RKO (cell line): Measurements from ENCODE around the gene PTCH1.

Source experiments
- DNase-seq: peaks from one replicate; pipeline ENCODE4 v3.0.0-alpha.2; 2016; ENCODE audit warnings: low spot score

The PTCH1 gene

GRCh38 chr9:95511952-95512708 is 4.6 kb downstream of the PTCH1 start:
- peak; percentile 83 for DNase-seq

- no peak for DNase-seq
These were observed 5.2 kb downstream of the PTCH1 start for GRCh38 chr9:95511616-95511931.

GRCh38 chr9:95510709-95511615 is 5.8 kb downstream of the PTCH1 start:
- peak; percentile 95 for DNase-seq

- DNase-seq: peak; percentile 55
These were observed 6.7 kb downstream of the PTCH1 start for GRCh38 chr9:95509851-95510708.

GRCh38 chr9:95508968-95509850 is 7.6 kb downstream of the PTCH1 start:
- peak; percentile 96 for DNase-seq

GRCh38 chr9:95508242-95508967 is 8.4 kb downstream of the PTCH1 start:
- peak; percentile 51 for DNase-seq

GRCh38 chr9:95507464-95508241 is 9.1 kb downstream of the PTCH1 start:
- peak; percentile 71 for DNase-seq

GRCh38 chr9:95506678-95507463 is 9.9 kb downstream of the PTCH1 start:
- DNase-seq: peak; percentile 78

- DNase-seq: peak; percentile 70
These were observed 10.4 kb downstream of the PTCH1 start for GRCh38 chr9:95506428-95506677.

GRCh38 chr9:95505717-95506427 is 10.9 kb downstream of the PTCH1 start:
- peak; percentile 73 for DNase-seq

GRCh38 chr9:95505072-95505716 is 11.6 kb downstream of the PTCH1 start:
- no peak for DNase-seq

- peak; percentile 79 for DNase-seq
These were observed 12.5 kb downstream of the PTCH1 start for GRCh38 chr9:95504053-95504963.

- no peak for DNase-seq
These were observed 13.4 kb downstream of the PTCH1 start for GRCh38 chr9:95503369-95503768.

GRCh38 chr9:95502248-95502647 is 14.5 kb downstream of the PTCH1 start:
- DNase-seq: no peak

- DNase-seq: no peak
These were observed 16.9 kb downstream of the PTCH1 start for GRCh38 chr9:95499847-95500246.

GRCh38 chr9:95499046-95499676 is 17.6 kb downstream of the PTCH1 start:
- no peak for DNase-seq

- no peak for DNase-seq
These were observed 18.1 kb downstream of the PTCH1 start for GRCh38 chr9:95498641-95499040.
